GM12801 (cell line): ENCODE measurements around the gene KLHL21.

Source experiments
- TF ChIP-seq, protein P1 (sequence below): IDR thresholded peaks from one replicate; pipeline ENCODE4 v1.5.1; 2011; ENCODE audit warnings: control low read depth; ENCODE audit not compliant: insufficient read length; ENCODE audit errors: extremely low read depth

Gene KLHL21

DNA sequence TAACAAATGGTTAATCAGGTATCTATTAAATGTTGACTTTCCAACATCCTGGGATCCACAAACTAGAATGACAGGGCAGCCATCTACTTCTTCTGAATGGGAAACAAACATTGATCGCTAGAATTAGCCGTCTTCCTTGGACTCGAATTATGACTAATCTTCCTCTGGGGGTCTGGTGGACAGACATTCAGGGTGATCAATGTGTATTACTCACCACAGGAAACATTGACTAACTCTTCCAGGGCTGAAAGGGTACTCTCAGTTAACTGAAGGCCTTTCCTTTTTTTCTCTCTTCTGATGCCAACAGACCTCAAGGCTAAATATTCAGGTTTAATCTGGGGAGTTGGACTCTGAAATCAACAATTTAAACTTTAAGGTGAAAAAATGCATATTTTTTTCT is 57.8 kb downstream of the KLHL21 start:
- TF ChIP-seq, protein P1, sequence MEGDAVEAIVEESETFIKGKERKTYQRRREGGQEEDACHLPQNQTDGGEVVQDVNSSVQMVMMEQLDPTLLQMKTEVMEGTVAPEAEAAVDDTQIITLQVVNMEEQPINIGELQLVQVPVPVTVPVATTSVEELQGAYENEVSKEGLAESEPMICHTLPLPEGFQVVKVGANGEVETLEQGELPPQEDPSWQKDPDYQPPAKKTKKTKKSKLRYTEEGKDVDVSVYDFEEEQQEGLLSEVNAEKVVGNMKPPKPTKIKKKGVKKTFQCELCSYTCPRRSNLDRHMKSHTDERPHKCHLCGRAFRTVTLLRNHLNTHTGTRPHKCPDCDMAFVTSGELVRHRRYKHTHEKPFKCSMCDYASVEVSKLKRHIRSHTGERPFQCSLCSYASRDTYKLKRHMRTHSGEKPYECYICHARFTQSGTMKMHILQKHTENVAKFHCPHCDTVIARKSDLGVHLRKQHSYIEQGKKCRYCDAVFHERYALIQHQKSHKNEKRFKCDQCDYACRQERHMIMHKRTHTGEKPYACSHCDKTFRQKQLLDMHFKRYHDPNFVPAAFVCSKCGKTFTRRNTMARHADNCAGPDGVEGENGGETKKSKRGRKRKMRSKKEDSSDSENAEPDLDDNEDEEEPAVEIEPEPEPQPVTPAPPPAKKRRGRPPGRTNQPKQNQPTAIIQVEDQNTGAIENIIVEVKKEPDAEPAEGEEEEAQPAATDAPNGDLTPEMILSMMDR, result no peak
